Heart left ventricle (tissue), 13 donors: ENCODE results near the gene SLC16A8.

Source experiments
- POLR2A ChIP-seq, 2 donors: fragments of 450-650 bp; IDR thresholded peaks; one replicate each; pipeline ENCODE4 v1.6.1; 2017; ENCODE audit warnings: antibody characterized with exemption in 2 of 2, mild to moderate bottlenecking in 2 of 2, moderate library complexity in 2 of 2
- TF ChIP-seq, protein P1 (sequence below), 12 donors: fragments of 200-600 bp; sonication (generic) in 4 of 12; IDR thresholded peaks; one replicate each; pipeline versions ENCODE4 v1.5.0 to v1.8.0; 2018 to 2022; ENCODE audit warnings: antibody characterized with exemption in 12 of 12, mild to moderate bottlenecking in 5 of 12
- donor health status: ischemic (EF 13 %, LVEDD 7.1; RV severe dilation, severe dysfunction).
- donor health status: DM: no; HTN: yes; CAD: no.
- donor health status: DM: no; HTN: no; CAD: no.
- donor health status: ischemic (EF 25% LVEDD 6.9; RV normal size, moderate dysfunction).
- donor health status: ischemic (EF 25% LVEDD 5.7; RV mildly dilated, moderate dysfunction).
- donor health status: ischemic (EF 35%, LVEDD 5.7; RV mildly dilated, moderate dysfunction).
- donor health status: nonischemic (EF 11% LVEDD 7.7; RV severe dilation, severe dysfunction).
- donor health status: DM: yes; HTN: yes; CAD: no.
- donor health status: PGD.
- donor health status: ischemic (EF 29% LVEDD 5.4; RV normal size, mild dysfunction).
- donor health status: nonischemic (EF 23%, LVEDD 6.1; RV moderate dilation, normal function).

DNA sequence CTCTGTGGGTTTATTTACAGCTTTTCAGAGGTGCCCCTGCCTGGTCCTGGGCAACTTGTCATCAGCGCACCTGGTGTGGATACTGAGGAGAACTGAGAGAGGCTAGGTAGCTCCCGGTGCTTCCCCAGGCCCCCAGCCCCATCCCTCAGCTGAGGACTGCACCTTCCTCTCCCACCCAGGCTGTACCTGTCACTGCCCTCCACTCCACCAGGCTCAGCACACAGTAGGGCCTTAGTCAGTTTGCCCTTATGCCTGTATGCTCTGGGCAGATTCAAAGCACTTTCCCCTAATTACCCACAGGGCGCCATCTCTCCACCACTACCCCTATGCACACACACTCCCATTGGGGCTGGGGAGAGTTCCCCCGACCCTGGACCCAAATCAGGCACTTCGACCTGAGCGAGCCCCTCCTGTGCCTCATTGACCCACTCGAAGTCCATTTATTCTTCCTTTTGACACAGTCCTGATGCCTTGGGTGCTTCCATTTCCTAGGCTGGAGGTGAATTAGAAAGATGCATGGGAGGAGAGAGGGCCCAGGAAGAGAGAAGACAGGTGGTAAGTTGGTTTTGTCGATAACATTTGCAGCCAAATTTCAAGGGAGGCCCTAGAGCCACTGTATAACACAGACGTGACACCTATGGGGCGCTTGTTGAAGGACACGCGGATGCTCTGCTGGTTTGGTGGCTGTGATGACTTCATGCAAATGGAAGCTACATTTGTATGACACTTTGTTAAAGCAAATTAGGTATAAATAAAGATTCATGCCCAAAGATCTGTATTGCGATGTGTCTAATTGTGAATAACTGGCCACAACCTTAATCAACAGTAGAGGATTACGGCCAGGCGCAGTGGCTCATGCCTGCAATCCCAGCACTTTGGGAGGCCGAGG, 40.6 kb downstream of the SLC16A8 start:
- TF ChIP-seq, protein P1, sequence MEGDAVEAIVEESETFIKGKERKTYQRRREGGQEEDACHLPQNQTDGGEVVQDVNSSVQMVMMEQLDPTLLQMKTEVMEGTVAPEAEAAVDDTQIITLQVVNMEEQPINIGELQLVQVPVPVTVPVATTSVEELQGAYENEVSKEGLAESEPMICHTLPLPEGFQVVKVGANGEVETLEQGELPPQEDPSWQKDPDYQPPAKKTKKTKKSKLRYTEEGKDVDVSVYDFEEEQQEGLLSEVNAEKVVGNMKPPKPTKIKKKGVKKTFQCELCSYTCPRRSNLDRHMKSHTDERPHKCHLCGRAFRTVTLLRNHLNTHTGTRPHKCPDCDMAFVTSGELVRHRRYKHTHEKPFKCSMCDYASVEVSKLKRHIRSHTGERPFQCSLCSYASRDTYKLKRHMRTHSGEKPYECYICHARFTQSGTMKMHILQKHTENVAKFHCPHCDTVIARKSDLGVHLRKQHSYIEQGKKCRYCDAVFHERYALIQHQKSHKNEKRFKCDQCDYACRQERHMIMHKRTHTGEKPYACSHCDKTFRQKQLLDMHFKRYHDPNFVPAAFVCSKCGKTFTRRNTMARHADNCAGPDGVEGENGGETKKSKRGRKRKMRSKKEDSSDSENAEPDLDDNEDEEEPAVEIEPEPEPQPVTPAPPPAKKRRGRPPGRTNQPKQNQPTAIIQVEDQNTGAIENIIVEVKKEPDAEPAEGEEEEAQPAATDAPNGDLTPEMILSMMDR (IDR thresholded peaks at IDR 0.05), result no peak
- TF ChIP-seq POLR2A (IDR thresholded peaks at IDR 0.05), result no peak
